ENCODE data around the gene SPATA17. TPM values are rescaled to one million over a fixed set of nuclear protein-coding genes. Genes with fewer than 3 reads are reported as not detected.

SPATA17 gene
- total RNA-seq, 1 donor from 2014 or later, result not detected

DNA sequence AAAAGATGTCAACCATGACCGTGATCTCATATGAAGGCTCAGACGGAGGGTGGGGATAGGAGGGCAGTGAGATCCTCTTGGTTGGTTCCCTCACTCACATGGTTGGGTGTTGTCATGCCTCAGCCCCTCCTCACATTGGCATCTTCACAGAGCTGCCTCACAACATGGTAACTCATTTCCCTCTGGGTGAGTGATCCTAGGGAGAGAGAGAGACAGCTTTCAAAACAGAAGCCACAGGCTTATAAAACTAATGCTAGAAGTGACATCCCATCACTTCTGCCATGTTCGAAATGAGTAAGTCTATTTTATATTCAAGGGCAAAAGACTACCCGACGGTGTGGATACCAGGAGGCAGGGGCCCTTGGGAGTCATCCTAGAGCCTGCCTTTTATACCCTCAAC lies 145.5 kb downstream of the SPATA17 start:
- Histone ChIP-seq H3K4me1 (no peaks in the 10 kb centered on the region), H3K27ac (no peak overlapping the region), H3K9me3 (no peaks in the 10 kb centered on the region), H3K4me3 (no peak overlapping the region), H3K36me3 (no peaks in the 10 kb centered on the region), H3K27me3 (no peaks in the 10 kb centered on the region)
- TF ChIP-seq POLR2AphosphoS5 (IDR thresholded peaks at IDR 0.05; ENCODE audit: insufficient read depth in 1 of 2, low read depth in 1 of 2) (no peak), POLR2A (IDR thresholded peaks at IDR 0.05) (no peak)
- TF ChIP-seq, protein P1, sequence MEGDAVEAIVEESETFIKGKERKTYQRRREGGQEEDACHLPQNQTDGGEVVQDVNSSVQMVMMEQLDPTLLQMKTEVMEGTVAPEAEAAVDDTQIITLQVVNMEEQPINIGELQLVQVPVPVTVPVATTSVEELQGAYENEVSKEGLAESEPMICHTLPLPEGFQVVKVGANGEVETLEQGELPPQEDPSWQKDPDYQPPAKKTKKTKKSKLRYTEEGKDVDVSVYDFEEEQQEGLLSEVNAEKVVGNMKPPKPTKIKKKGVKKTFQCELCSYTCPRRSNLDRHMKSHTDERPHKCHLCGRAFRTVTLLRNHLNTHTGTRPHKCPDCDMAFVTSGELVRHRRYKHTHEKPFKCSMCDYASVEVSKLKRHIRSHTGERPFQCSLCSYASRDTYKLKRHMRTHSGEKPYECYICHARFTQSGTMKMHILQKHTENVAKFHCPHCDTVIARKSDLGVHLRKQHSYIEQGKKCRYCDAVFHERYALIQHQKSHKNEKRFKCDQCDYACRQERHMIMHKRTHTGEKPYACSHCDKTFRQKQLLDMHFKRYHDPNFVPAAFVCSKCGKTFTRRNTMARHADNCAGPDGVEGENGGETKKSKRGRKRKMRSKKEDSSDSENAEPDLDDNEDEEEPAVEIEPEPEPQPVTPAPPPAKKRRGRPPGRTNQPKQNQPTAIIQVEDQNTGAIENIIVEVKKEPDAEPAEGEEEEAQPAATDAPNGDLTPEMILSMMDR (IDR thresholded peaks at IDR 0.05), result no peak
- intact Hi-C loops (cut with DNase I), result no loop called here
- DNase-seq (ENCODE audit: extremely low spot score in 2 of 2), result no peak

DNA sequence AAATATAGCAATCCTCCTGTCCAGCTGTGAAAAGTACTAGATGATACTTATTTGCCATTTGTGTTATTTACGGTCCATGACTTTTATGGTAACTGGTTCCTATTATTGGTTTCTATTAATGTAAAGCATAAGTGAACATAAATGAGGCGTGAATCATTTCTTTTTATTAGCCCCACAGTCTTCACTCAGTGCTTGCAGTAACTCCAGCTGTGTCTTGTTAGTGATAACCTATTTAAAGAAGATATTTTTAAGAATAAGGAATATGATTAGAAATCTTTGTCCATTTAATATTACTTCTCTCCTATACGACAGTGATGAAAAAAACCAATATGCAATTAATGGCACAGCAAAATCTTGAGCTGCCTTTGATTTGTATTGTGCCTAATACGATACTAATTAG lies 149.9 kb downstream of the SPATA17 start:
- no peak for DNase-seq (ENCODE audit: extremely low spot score in 2 of 2)
- H3K9me3 ChIP-seq, result no peaks in the 10 kb centered on the region
- TF ChIP-seq POLR2AphosphoS5 (IDR thresholded peaks at IDR 0.05; ENCODE audit: insufficient read depth in 1 of 2, low read depth in 1 of 2) (no peak), POLR2A (IDR thresholded peaks at IDR 0.05) (no peak)
- TF ChIP-seq, protein P1 (IDR thresholded peaks at IDR 0.05), result no peak

DNA sequence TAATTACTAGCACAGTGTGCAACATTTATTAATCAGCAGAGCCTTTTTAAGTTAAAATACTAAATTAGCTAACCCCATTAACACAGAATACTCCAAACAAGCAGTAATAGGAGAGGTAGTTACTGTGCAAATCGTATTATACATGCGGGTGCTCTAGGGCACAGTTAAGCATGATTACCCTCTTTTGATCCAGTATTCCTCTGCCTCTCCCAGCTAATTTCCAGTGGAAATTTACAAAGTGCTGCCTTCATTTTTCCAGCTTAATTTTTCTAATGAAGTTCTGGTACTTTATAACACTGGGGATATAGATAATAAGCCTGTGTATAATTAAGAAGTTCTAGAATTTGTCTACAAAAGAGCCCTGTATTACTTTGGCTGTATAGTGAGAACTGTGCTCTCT lies 159.9 kb downstream of the SPATA17 start:
- DNase-seq (ENCODE audit: extremely low spot score in 2 of 2), result no peak
- no peaks in the 10 kb centered on the region for H3K27me3 ChIP-seq
- no peak overlapping the region for H3K4me3 ChIP-seq
- no peaks in the 10 kb centered on the region for H3K36me3 ChIP-seq
- TF ChIP-seq POLR2AphosphoS5 (IDR thresholded peaks at IDR 0.05; ENCODE audit: insufficient read depth in 1 of 2, low read depth in 1 of 2) (no peak), POLR2A (IDR thresholded peaks at IDR 0.05) (no peak)
- TF ChIP-seq, protein P1 (IDR thresholded peaks at IDR 0.05), result no peak
- intact Hi-C loops (cut with DNase I), result no loop called here
- no peaks in the 10 kb centered on the region for H3K4me1 ChIP-seq
- H3K27ac ChIP-seq, result no peak overlapping the region
- no peaks in the 10 kb centered on the region for H3K9me3 ChIP-seq

More for the DNA sequence above, 149.9 kb downstream of the SPATA17 start:
- no peak overlapping the region for H3K4me3 ChIP-seq
- no peaks in the 10 kb centered on the region for H3K4me1 ChIP-seq
- H3K36me3 ChIP-seq, result no peaks in the 10 kb centered on the region
- H3K27ac ChIP-seq, result no peak overlapping the region
- intact Hi-C loops (cut with DNase I), result no loop called here
- H3K27me3 ChIP-seq, result no peaks in the 10 kb centered on the region

DNA sequence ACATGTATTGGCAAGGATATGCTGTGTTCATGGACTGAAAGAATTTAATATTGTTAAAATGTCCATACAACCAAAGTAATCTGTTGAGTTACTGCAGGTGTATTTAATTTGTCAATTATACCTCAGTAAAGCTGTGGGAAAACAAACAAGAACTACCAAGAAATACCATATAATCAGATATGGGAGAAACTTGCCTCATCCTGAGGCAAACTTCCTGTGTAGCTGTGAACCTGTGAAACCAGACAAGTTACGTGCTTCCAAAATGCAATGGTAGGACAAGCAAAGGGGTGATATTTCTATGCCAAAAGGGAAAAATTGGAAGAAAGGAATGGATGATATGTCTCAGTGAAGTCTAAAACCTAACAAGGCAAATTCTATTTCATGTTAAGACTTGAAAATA lies 174.6 kb downstream of the SPATA17 start:
- no peaks in the 10 kb centered on the region for H3K36me3 ChIP-seq
- H3K27me3 ChIP-seq, result no peaks in the 10 kb centered on the region
- intact Hi-C loops (cut with DNase I), result no loop called here
- H3K9me3 ChIP-seq, result no peaks in the 10 kb centered on the region
- TF ChIP-seq, protein P1 (IDR thresholded peaks at IDR 0.05), result no peak
- TF ChIP-seq POLR2AphosphoS5 (IDR thresholded peaks at IDR 0.05; ENCODE audit: insufficient read depth in 1 of 2, low read depth in 1 of 2) (no peak), POLR2A (IDR thresholded peaks at IDR 0.05) (no peak)
- H3K4me1 ChIP-seq, result no peaks in the 10 kb centered on the region
- no peak for DNase-seq (ENCODE audit: extremely low spot score in 2 of 2)
- no peak overlapping the region for H3K4me3 ChIP-seq
- H3K27ac ChIP-seq, result no peak overlapping the region

DNA sequence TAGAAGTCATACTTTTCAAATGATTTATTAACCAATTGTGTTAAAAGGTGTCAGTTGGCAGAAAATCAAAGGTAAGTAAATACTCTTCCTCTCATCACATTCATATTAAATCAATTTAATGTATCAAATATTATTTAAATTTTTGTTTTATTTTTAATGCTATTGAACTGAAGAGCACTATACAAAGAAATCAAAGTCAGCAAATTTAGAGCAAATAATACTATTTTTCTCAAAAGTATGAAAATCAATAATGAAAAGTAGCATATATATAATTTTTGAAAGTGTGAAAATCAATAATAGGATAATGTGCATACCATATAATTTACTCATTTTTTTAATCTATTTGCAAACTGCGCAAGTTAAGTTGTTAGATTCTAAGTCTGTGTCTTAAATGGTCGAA lies 181.0 kb downstream of the SPATA17 start:
- H3K27ac ChIP-seq, result no peak overlapping the region
- intact Hi-C loops (cut with DNase I), result no loop called here
- H3K9me3 ChIP-seq, result no peaks in the 10 kb centered on the region
- no peaks in the 10 kb centered on the region for H3K27me3 ChIP-seq
- no peak for DNase-seq (ENCODE audit: extremely low spot score in 2 of 2)
- TF ChIP-seq, protein P1 (IDR thresholded peaks at IDR 0.05), result no peak
- TF ChIP-seq POLR2AphosphoS5 (IDR thresholded peaks at IDR 0.05; ENCODE audit: insufficient read depth in 1 of 2, low read depth in 1 of 2), result no peak
- no peak for TF ChIP-seq POLR2A (IDR thresholded peaks at IDR 0.05)
- H3K36me3 ChIP-seq, result no peaks in the 10 kb centered on the region
- no peaks in the 10 kb centered on the region for H3K4me1 ChIP-seq
- H3K4me3 ChIP-seq, result no peak overlapping the region
